Measurements from ENCODE around the gene CLEC11A.

CLEC11A gene

DNA sequence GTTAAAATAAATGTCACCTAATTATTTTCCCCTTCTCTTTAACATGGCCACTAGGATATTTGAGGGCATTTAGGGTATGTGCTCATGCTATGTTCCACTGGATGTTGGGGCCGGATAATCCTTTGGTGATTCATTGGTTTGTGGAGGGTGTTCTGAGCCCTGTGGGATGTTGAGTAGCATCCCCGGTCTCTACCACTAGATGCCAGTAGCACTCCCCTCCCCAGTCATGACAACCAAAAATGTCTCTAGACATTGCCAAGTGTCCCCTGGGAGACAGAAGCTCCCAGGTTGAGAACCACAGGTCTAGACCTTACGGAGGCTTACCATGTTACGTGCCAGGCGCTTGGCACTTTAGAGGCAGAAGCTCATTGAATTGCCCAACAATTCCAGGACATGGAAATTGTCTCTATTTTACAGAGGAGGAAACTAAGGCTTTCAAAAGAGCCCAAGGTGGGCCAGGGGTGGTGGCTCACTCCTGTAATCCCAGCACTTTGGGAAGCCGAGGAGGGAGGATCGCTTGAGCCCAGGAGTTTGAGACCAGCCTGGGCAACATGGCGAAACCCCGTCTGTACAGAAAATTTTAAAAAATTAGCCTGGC is 17.6 kb upstream of the CLEC11A start:
- no peak overlapping the region for H3K27ac ChIP-seq (ENCODE audit: low read depth, low read length)
- H3K27me3 ChIP-seq (ENCODE audit: control insufficient read depth in 1 of 2, insufficient read depth in 2 of 2, low read length in 2 of 2) = peaks cover 5% of the 10 kb centered on the region in 2 donors
- no peaks in the 10 kb centered on the region for H3K4me1 ChIP-seq (ENCODE audit: control insufficient read depth in 1 of 2, insufficient read depth in 2 of 2, low read length in 2 of 2)
- no peaks in the 10 kb centered on the region for H3K9me3 ChIP-seq (ENCODE audit: control insufficient read depth in 1 of 2, low read length in 2 of 2)
- H3K9ac ChIP-seq (ENCODE audit: low read depth in 1 of 2, low read length in 2 of 2) = no peak overlapping the region
- H3K36me3 ChIP-seq (ENCODE audit: control insufficient read depth in 1 of 2, insufficient read depth in 2 of 2, low read length in 2 of 2) = no peaks in the 10 kb centered on the region
- H3K4me3 ChIP-seq (ENCODE audit: low read depth in 1 of 2, low read length in 2 of 2) = no peak overlapping the region

GRCh38 chr19:50706387-50706786 is 16.8 kb upstream of the CLEC11A start:
- Histone ChIP-seq H3K4me1 (ENCODE audit: control insufficient read depth in 1 of 2, insufficient read depth in 2 of 2, low read length in 2 of 2) (no peaks in the 10 kb centered on the region), H3K27ac (ENCODE audit: low read depth, low read length) (no peak overlapping the region), H3K4me3 (ENCODE audit: low read depth in 1 of 2, low read length in 2 of 2) (no peak overlapping the region), H3K27me3 (ENCODE audit: control insufficient read depth in 1 of 2, insufficient read depth in 2 of 2, low read length in 2 of 2) (peaks cover 5% of the 10 kb centered on the region in 2 donors), H3K9ac (ENCODE audit: low read depth in 1 of 2, low read length in 2 of 2) (no peak overlapping the region), H3K9me3 (ENCODE audit: control insufficient read depth in 1 of 2, low read length in 2 of 2) (no peaks in the 10 kb centered on the region), H3K36me3 (ENCODE audit: control insufficient read depth in 1 of 2, insufficient read depth in 2 of 2, low read length in 2 of 2) (no peaks in the 10 kb centered on the region)

DNA sequence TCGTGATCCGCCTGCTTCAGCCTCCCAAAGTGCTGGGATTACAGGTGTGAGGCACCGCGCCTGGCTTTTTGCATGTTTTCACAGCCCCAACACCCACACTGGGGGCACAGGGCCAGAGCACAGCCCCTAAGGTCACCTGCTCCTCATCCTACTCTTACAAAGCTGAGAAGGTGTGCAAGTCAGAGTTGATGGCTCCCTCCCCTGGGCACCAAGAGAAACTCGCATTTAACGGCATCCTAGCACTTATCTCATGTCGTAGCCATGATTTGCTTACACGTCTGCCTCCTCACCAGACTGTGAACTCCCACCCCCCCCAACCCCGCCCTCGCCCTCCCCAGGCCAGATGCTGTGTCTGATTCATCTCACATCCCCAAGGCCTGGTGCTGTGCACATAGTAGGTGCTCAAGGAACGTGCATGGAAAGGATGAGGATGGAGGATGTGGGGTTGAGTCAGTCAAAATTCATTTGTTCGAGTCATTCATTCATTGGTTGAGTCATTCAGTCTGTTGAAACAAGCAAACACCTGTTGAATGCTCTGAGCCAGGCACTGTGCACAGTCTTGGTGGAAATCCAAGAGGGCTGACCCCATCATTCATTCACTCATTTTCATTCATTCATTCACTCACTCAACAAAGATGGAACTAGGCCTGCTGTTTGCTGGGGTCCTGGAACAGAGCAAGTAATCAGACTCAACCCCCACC is 14.8 kb upstream of the CLEC11A start:
- no peaks in the 10 kb centered on the region for H3K9me3 ChIP-seq (ENCODE audit: control insufficient read depth in 1 of 2, low read length in 2 of 2)
- H3K9ac ChIP-seq (ENCODE audit: low read depth in 1 of 2, low read length in 2 of 2) = no peak overlapping the region
- H3K27ac ChIP-seq (ENCODE audit: low read depth, low read length) = no peak overlapping the region
- H3K36me3 ChIP-seq (ENCODE audit: control insufficient read depth in 1 of 2, insufficient read depth in 2 of 2, low read length in 2 of 2) = no peaks in the 10 kb centered on the region
- H3K4me3 ChIP-seq (ENCODE audit: low read depth in 1 of 2, low read length in 2 of 2) = no peak overlapping the region
- H3K27me3 ChIP-seq (ENCODE audit: control insufficient read depth in 1 of 2, insufficient read depth in 2 of 2, low read length in 2 of 2) = peaks cover 0 to 5% of the 10 kb centered on the region in 2 donors
- no peaks in the 10 kb centered on the region for H3K4me1 ChIP-seq (ENCODE audit: control insufficient read depth in 1 of 2, insufficient read depth in 2 of 2, low read length in 2 of 2)

DNA sequence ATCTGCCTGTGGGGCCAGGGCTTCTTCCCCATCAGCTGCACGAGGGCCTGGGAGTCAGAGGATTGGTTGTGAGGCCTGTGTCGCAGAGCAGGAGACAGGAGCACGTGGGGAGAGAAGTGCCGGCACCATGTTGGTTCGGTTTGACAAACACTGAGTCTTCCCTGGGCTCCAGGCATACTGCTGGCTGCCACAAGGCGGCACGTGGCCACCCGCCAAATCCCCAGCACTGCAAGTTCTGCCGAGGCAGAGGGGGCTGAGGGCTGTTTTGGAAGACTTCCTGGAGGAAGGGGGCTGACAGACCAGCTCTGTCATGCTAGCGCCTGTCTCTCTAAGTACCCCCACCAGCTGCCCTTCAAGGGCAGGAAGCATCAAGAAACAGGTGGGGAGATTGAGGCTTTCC is 13.1 kb upstream of the CLEC11A start:
- H3K27me3 ChIP-seq (ENCODE audit: control insufficient read depth in 1 of 2, insufficient read depth in 2 of 2, low read length in 2 of 2) = peaks cover 0 to 2% of the 10 kb centered on the region in 2 donors
- H3K9ac ChIP-seq (ENCODE audit: low read depth in 1 of 2, low read length in 2 of 2) = no peak overlapping the region

GRCh38 chr19:50710612-50711011 is 12.6 kb upstream of the CLEC11A start:
- H3K36me3 ChIP-seq (ENCODE audit: control insufficient read depth in 1 of 2, insufficient read depth in 2 of 2, low read length in 2 of 2) = no peaks in the 10 kb centered on the region
- H3K4me3 ChIP-seq (ENCODE audit: low read depth in 1 of 2, low read length in 2 of 2) = no peak overlapping the region
- no peak overlapping the region for H3K27ac ChIP-seq (ENCODE audit: low read depth, low read length)
- no peaks in the 10 kb centered on the region for H3K9me3 ChIP-seq (ENCODE audit: control insufficient read depth in 1 of 2, low read length in 2 of 2)
- peaks cover 0 to 5% of the 10 kb centered on the region in 2 donors for H3K27me3 ChIP-seq (ENCODE audit: control insufficient read depth in 1 of 2, insufficient read depth in 2 of 2, low read length in 2 of 2)
- no peak overlapping the region for H3K9ac ChIP-seq (ENCODE audit: low read depth in 1 of 2, low read length in 2 of 2)
- H3K4me1 ChIP-seq (ENCODE audit: control insufficient read depth in 1 of 2, insufficient read depth in 2 of 2, low read length in 2 of 2) = no peaks in the 10 kb centered on the region

More for the DNA sequence above, 13.1 kb upstream of the CLEC11A start:
- Histone ChIP-seq H3K27ac (ENCODE audit: low read depth, low read length) (no peak overlapping the region), H3K4me1 (ENCODE audit: control insufficient read depth in 1 of 2, insufficient read depth in 2 of 2, low read length in 2 of 2) (no peaks in the 10 kb centered on the region), H3K9me3 (ENCODE audit: control insufficient read depth in 1 of 2, low read length in 2 of 2) (no peaks in the 10 kb centered on the region), H3K36me3 (ENCODE audit: control insufficient read depth in 1 of 2, insufficient read depth in 2 of 2, low read length in 2 of 2) (no peaks in the 10 kb centered on the region), H3K4me3 (ENCODE audit: low read depth in 1 of 2, low read length in 2 of 2) (no peak overlapping the region)

DNA sequence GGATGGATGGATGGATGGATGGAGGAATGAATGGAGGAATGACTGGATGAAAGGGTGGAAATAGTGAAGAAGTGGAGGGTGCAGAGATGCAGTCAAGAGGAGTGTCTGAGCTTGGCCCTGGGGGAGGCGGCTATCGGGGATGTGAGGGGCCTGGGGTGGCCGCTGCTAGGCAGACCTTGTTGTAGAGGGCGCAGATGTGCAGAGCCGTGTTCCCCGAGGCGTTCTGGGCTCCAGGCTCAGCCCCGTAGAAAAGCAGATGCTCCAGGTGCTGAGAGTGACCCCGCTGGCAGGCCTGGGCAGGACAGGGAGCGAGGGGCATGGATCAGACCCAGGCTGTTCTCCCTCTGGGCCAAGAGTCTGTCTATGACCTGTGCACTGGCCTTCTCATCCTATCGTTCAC is 12.0 kb upstream of the CLEC11A start:
- no peaks in the 10 kb centered on the region for H3K36me3 ChIP-seq (ENCODE audit: control insufficient read depth in 1 of 2, insufficient read depth in 2 of 2, low read length in 2 of 2)
- H3K4me3 ChIP-seq (ENCODE audit: low read depth in 1 of 2, low read length in 2 of 2) = no peak overlapping the region
- no peaks in the 10 kb centered on the region for H3K9me3 ChIP-seq (ENCODE audit: control insufficient read depth in 1 of 2, low read length in 2 of 2)
- no peak overlapping the region for H3K27ac ChIP-seq (ENCODE audit: low read depth, low read length)
- peaks cover 5% of the 10 kb centered on the region in 2 donors for H3K27me3 ChIP-seq (ENCODE audit: control insufficient read depth in 1 of 2, insufficient read depth in 2 of 2, low read length in 2 of 2)
- H3K9ac ChIP-seq (ENCODE audit: low read depth in 1 of 2, low read length in 2 of 2) = no peak overlapping the region
- no peaks in the 10 kb centered on the region for H3K4me1 ChIP-seq (ENCODE audit: control insufficient read depth in 1 of 2, insufficient read depth in 2 of 2, low read length in 2 of 2)

GRCh38 chr19:50711805-50712204 is 11.4 kb upstream of the CLEC11A start:
- no peak overlapping the region for H3K9ac ChIP-seq (ENCODE audit: low read depth in 1 of 2, low read length in 2 of 2)
- H3K27ac ChIP-seq (ENCODE audit: low read depth, low read length) = no peak overlapping the region
- no peaks in the 10 kb centered on the region for H3K4me1 ChIP-seq (ENCODE audit: control insufficient read depth in 1 of 2, insufficient read depth in 2 of 2, low read length in 2 of 2)
- H3K4me3 ChIP-seq (ENCODE audit: low read depth in 1 of 2, low read length in 2 of 2) = no peak overlapping the region
- no peaks in the 10 kb centered on the region for H3K9me3 ChIP-seq (ENCODE audit: control insufficient read depth in 1 of 2, low read length in 2 of 2)
- H3K27me3 ChIP-seq (ENCODE audit: control insufficient read depth in 1 of 2, insufficient read depth in 2 of 2, low read length in 2 of 2) = peaks cover 5% of the 10 kb centered on the region in 2 donors
- no peaks in the 10 kb centered on the region for H3K36me3 ChIP-seq (ENCODE audit: control insufficient read depth in 1 of 2, insufficient read depth in 2 of 2, low read length in 2 of 2)

- H3K9ac ChIP-seq (ENCODE audit: low read depth in 1 of 2, low read length in 2 of 2) = no peak overlapping the region
- no peaks in the 10 kb centered on the region for H3K4me1 ChIP-seq (ENCODE audit: control insufficient read depth in 1 of 2, insufficient read depth in 2 of 2, low read length in 2 of 2)
- H3K27me3 ChIP-seq (ENCODE audit: control insufficient read depth in 1 of 2, insufficient read depth in 2 of 2, low read length in 2 of 2) = peaks cover 9 to 12% of the 10 kb centered on the region in 2 donors
- no peak overlapping the region for H3K4me3 ChIP-seq (ENCODE audit: low read depth in 1 of 2, low read length in 2 of 2)
- no peak overlapping the region for H3K27ac ChIP-seq (ENCODE audit: low read depth, low read length)
- no peaks in the 10 kb centered on the region for H3K36me3 ChIP-seq (ENCODE audit: control insufficient read depth in 1 of 2, insufficient read depth in 2 of 2, low read length in 2 of 2)
- no peaks in the 10 kb centered on the region for H3K9me3 ChIP-seq (ENCODE audit: control insufficient read depth in 1 of 2, low read length in 2 of 2)
Observed at GRCh38 chr19:50712833-50713232, 10.3 kb upstream of the CLEC11A start.

DNA sequence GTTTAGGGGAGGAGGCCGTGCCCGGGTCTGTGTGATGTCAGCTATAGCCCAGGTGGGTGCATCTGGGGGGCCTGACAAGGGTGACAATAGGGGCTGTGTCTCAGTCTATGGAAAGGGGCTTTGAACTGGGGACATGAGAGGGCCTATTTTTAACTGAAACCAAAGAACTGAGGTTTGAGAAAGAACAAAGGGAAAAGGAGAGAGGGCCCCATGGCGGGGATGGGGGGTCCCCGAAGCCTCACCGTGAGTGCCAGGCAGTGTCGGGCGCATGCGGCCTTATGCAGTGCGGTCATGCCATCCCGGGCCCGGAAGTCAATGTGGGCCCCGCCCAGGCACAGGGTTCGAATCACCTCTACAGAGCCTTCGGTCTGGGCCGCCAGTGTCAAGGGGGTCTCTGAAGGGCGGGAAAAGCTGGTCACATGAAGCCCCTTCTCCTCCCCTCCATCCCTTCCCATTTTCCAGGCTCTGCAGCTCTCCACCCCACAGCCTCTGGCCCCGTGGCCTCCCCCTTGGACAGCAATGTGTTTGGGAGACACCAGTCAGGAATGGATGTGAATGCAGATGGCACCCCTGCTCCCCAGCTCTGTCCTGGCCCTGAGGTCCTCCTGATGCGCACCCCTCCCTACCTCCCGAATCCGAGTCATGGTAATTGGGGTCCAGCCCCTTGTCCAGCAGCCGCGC is 9.5 kb upstream of the CLEC11A start:
- Histone ChIP-seq H3K4me3 (ENCODE audit: low read depth in 1 of 2, low read length in 2 of 2) (no peak overlapping the region), H3K9me3 (ENCODE audit: control insufficient read depth in 1 of 2, low read length in 2 of 2) (no peaks in the 10 kb centered on the region), H3K9ac (ENCODE audit: low read depth in 1 of 2, low read length in 2 of 2) (no peak overlapping the region), H3K27me3 (ENCODE audit: control insufficient read depth in 1 of 2, insufficient read depth in 2 of 2, low read length in 2 of 2) (peaks cover 9 to 15% of the 10 kb centered on the region in 2 donors), H3K4me1 (ENCODE audit: control insufficient read depth in 1 of 2, insufficient read depth in 2 of 2, low read length in 2 of 2) (no peaks in the 10 kb centered on the region), H3K36me3 (ENCODE audit: control insufficient read depth in 1 of 2, insufficient read depth in 2 of 2, low read length in 2 of 2) (no peaks in the 10 kb centered on the region), H3K27ac (ENCODE audit: low read depth, low read length) (no peak overlapping the region)
